HepG2 (cell line): ENCODE results near the gene PRKCB. TPM values are rescaled to one million over a fixed set of nuclear protein-coding genes. Genes with fewer than 3 reads are reported as not detected.

Experiments used
- ATAC-seq: fragments of 200-7000 bp; cut with Tn5 transposase; 3 replicates; pipeline ENCODE4 v1.9.1; 2020; ENCODE audit warnings: mild to moderate bottlenecking, moderate library complexity
- BruUV-seq: library from RNA; stranded (reverse); fragments of 400-500 nt; replicated peaks from 2 replicates; lab custom pipeline; 2021; lab: Mats Ljungman, UMichigan
- CTCF ChIA-PET: fragments of 300-600 bp; formaldehyde crosslinking; extraction: SDS; loops from one replicate; lab custom pipeline; 2021; ENCODE audit warnings: low total read pairs, inconsistent platforms, low intra/inter-chr PET ratio; lab: Yijun Ruan, JAX
- POLR2A ChIA-PET: fragments of 350-600 bp; sonication (Branson Sonifier 250); formaldehyde crosslinking; loops from one replicate; lab custom pipeline; 2020; ENCODE audit warnings: antibody characterized with exemption, inconsistent platforms; lab: Yijun Ruan, JAX
- DNase-seq: peaks from one replicate; pipeline ENCODE4 v3.0.0-alpha.2; 2015; ENCODE audit warnings: low spot score
- FAIRE-seq: peaks from 3 replicates; lab custom pipeline; 2011; peaks lifted over from hg19 to GRCh38; lab: Jason Lieb, UNC
- H2AFZ ChIP-seq: one replicate; pipeline ENCODE4 v1.6.1; 2011; ENCODE audit warnings: low read length, inconsistent platforms
- H3K27ac ChIP-seq: fragments of 300-600 bp; 3 replicates; pipeline ENCODE4 v1.8.0; 2011; ENCODE audit warnings: mixed run types, mild to moderate bottlenecking, mixed read lengths, low read length, inconsistent platforms; ENCODE audit not compliant: insufficient read depth; ENCODE audit errors: extremely low read length
- H3K27me3 ChIP-seq, 2 experiments: fragments of 200-600 bp in 1 of 2; 2 replicates in 1 of 2; 3 replicates in 1 of 2; pipeline versions ENCODE4 v1.6.0 to v1.8.0; 2011; ENCODE audit warnings: low read length in 2 of 2, mild to moderate bottlenecking in 2 of 2, moderate library complexity in 2 of 2, inconsistent platforms in 1 of 2; ENCODE audit not compliant: insufficient read depth in 2 of 2, control insufficient read depth in 1 of 2
- H3K36me3 ChIP-seq, 2 experiments: fragments of 200-600 bp in 1 of 2; replicated peaks in 1 of 2; 2 replicates in 1 of 2; 3 replicates in 1 of 2; pipeline versions ENCODE4 v1.5.1 to v1.8.0; 2011; ENCODE audit warnings: low read length in 2 of 2, inconsistent platforms in 1 of 2; ENCODE audit not compliant: insufficient read depth in 2 of 2, control insufficient read depth in 1 of 2
- H3K4me1 ChIP-seq: 2 replicates; pipeline ENCODE4 v1.5.1; 2012; ENCODE audit warnings: low read length, inconsistent platforms; ENCODE audit not compliant: insufficient read depth
- H3K4me2 ChIP-seq: 2 replicates; pipeline ENCODE4 v1.6.0; 2011; ENCODE audit warnings: low read depth, low read length, inconsistent platforms
- H3K4me3 ChIP-seq, 3 experiments: fragments of 200-600 bp in 1 of 3; sonication (generic), shearing (Covaris generic) in 1 of 3; replicated peaks in 1 of 3; 2 replicates each; pipeline ENCODE4 v1.5.1; 2011 to 2016; ENCODE audit warnings: low read length in 3 of 3, inconsistent platforms in 2 of 3, low read depth in 2 of 3, mild to moderate bottlenecking in 2 of 3, control low read depth in 1 of 3, mixed read lengths in 1 of 3; ENCODE audit not compliant: insufficient read depth in 1 of 3
- H3K79me2 ChIP-seq: one replicate; pipeline ENCODE4 v1.6.1; 2011; ENCODE audit warnings: low read length, inconsistent platforms; ENCODE audit not compliant: insufficient read depth
- H3K9ac ChIP-seq: 2 replicates; pipeline ENCODE4 v1.6.0; 2011; ENCODE audit warnings: mild to moderate bottlenecking, low read depth, low read length, inconsistent platforms; ENCODE audit not compliant: insufficient read depth
- H3K9me3 ChIP-seq: 2 replicates; pipeline ENCODE4 v1.5.1; 2012; ENCODE audit warnings: mild to moderate bottlenecking, low read length
- H4K20me1 ChIP-seq: 2 replicates; pipeline ENCODE4 v1.6.0; 2011; ENCODE audit warnings: inconsistent platforms, mild to moderate bottlenecking, low read length, moderate library complexity; ENCODE audit not compliant: insufficient read depth
- ARNT2 ChIP-seq: sonication (generic); formaldehyde crosslinking; IDR thresholded peaks from 2 replicates; pipeline ENCODE4 v1.8.0; 2022; ENCODE audit warnings: mild to moderate bottlenecking, low read depth, missing genetic modification reagents, moderate library complexity
- CBX5 ChIP-seq: sonication (generic); formaldehyde crosslinking; IDR thresholded peaks from 2 replicates; pipeline ENCODE4 v1.4.0; 2020; ENCODE audit warnings: missing genetic modification reagents, borderline replicate concordance
- HMG20B ChIP-seq: conservative IDR thresholded peaks from 2 replicates; pipeline ENCODE4 v1.6.1; 2016; ENCODE audit warnings: missing genetic modification reagents, missing compliant biosample characterization
- HOXA7 ChIP-seq: sonication (generic); formaldehyde crosslinking; IDR thresholded peaks from 2 replicates; pipeline ENCODE4 v1.8.1; 2022; ENCODE audit warnings: mild to moderate bottlenecking, missing genetic modification reagents, moderate library complexity
- KDM4B ChIP-seq: sonication (generic); formaldehyde crosslinking; IDR thresholded peaks from 2 replicates; pipeline ENCODE4 v1.4.0; 2020; ENCODE audit warnings: missing genetic modification reagents
- MED8 ChIP-seq: sonication (generic); formaldehyde crosslinking; IDR thresholded peaks from 2 replicates; pipeline ENCODE4 v1.8.1; 2023; ENCODE audit warnings: mild to moderate bottlenecking, missing genetic modification reagents; ENCODE audit not compliant: insufficient replicate concordance
- SNRNP70 ChIP-seq: fragments of 200-400 bp; formaldehyde crosslinking; IDR thresholded peaks from 2 replicates; pipeline ENCODE4 v1.6.1; 2017; ENCODE audit warnings: mild to moderate bottlenecking, low read depth, low read length, moderate library complexity
- ZFP62 ChIP-seq: sonication (generic); formaldehyde crosslinking; IDR thresholded peaks from 2 replicates; pipeline ENCODE4 v1.4.0; 2020; ENCODE audit warnings: missing genetic modification reagents
- ZNF550 ChIP-seq: sonication (generic); formaldehyde crosslinking; IDR thresholded peaks from 2 replicates; pipeline ENCODE4 v1.4.0; 2020; ENCODE audit warnings: mild to moderate bottlenecking, missing genetic modification reagents, borderline replicate concordance
- ZNF746 ChIP-seq: sonication (generic); formaldehyde crosslinking; IDR thresholded peaks from 2 replicates; pipeline ENCODE4 v1.8.0; 2022; ENCODE audit warnings: mild to moderate bottlenecking, missing genetic modification reagents
- ZNF841 ChIP-seq: sonication (generic); formaldehyde crosslinking; IDR thresholded peaks from 2 replicates; pipeline ENCODE4 v1.8.1; 2023; ENCODE audit warnings: missing genetic modification reagents, borderline replicate concordance
- WGBS: methylation state at CpG from one replicate; pipeline ENCODE4 v1.1.6; 2017; ENCODE audit warnings: low lambda C conversion rate; 5-methylcytosine and 5-hydroxymethylcytosine counted together
- in situ Hi-C: cut with HindIII; loops from 2 replicates; pipeline ENCODE4 v1.10.0; 2017; ENCODE audit warnings: low pct_unique_long_range_greater_than_20kb; ENCODE audit not compliant: extremely low pct_ligation_motif_present
- intact Hi-C: fragments of 100-400 bp; cut with micrococcal nuclease; formaldehyde crosslinking; loops from one replicate; pipeline ENCODE4 v1.10.0; 2022; ENCODE audit not compliant: unreplicated experiment
- polyA plus RNA-seq, 8 experiments: library from polyadenylated mRNA; depleted of rRNA in 3 of 8; stranded (reverse) in 7 of 8; unstranded in 1 of 8; fragments of >200 nt; fragmentation: Illumina TruSeq in 4 of 8; extraction: Trizol in 4 of 8; gene quantifications; 2 replicates each; pipeline versions ENCODE4 v1.2.1 to v1.2.3, GENCODE V29; 2011 to 2016; ENCODE audit warnings: low read depth in 4 of 8, missing spikeins in 1 of 8, mixed read lengths in 1 of 8; ENCODE audit not compliant: insufficient read depth in 1 of 8
- total RNA-seq, 5 experiments: library from RNA; depleted of rRNA; stranded (reverse); fragments of >200 nt; fragmentation: Illumina TruSeq; extraction: Trizol; gene quantifications; 2 replicates each; pipeline ENCODE4 v1.2.3, GENCODE V29; 2016; ENCODE audit warnings: low read depth in 1 of 5
- TF ChIP-seq, protein P1 (sequence below): IDR thresholded peaks from 2 replicates; pipeline ENCODE4 v1.6.1; 2016; ENCODE audit warnings: mild to moderate bottlenecking
- TF ChIP-seq, protein P2 (sequence below): fragments of 450-650 bp; IDR thresholded peaks from 2 replicates; pipeline ENCODE4 v1.6.1; 2017
- TF ChIP-seq, protein P3 (sequence below), 2 experiments: sonication (generic) in 1 of 2; formaldehyde crosslinking in 1 of 2; IDR thresholded peaks; 2 replicates each; pipeline versions ENCODE4 v1.5.1 to v1.6.1; 2011 to 2020; ENCODE audit warnings: borderline replicate concordance in 1 of 2, low read depth in 1 of 2, low read length in 1 of 2, mild to moderate bottlenecking in 1 of 2, missing genetic modification reagents in 1 of 2, moderate library complexity in 1 of 2
- TF ChIP-seq, protein P4 (sequence below): sonication (generic); formaldehyde crosslinking; conservative IDR thresholded peaks from 2 replicates; pipeline ENCODE4 v1.8.1; 2023; ENCODE audit warnings: missing genetic modification reagents
- TF ChIP-seq, protein P5 (sequence below): sonication (generic); IDR thresholded peaks from 2 replicates; pipeline ENCODE4 v1.6.1; 2016; ENCODE audit warnings: low read depth, borderline replicate concordance

Gene PRKCB
- total and polyA plus RNA-seq, 2 of the 13 experiments (the other 11 are each of a cell fraction or from before 2014, with no cell fraction given), result 0.01 TPM; not detected in 1

DNA sequence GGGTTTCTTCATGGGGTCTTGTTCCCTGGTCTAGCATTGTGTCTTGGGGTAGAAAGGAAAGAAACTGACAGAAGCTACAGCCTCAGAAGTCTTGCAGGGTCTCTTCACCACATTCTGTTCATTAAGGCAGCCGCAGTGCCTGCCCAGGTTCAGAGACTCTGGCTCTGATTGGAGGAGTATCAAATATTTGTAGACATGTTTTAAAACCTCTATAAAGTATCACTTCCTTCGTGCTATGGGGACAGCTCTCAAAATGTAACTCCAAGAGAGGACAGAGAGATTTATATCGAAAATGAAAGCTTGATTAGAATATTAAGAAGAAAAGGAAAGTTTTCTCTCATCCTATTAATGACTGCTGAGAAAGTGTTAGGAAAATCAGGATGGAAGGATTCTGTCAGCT is 313.3 kb downstream of the PRKCB start:
- no peak for ATAC-seq
- no peak for FAIRE-seq
- intact Hi-C loops (no loop called here), in situ Hi-C loops (no loop called here)
- no peaks in the 10 kb centered on the region for H3K79me2 ChIP-seq
- POLR2A ChIA-PET, result no interaction called here
- no peaks in the 10 kb centered on the region for H4K20me1 ChIP-seq
- no peaks in the 10 kb centered on the region for H3K36me3 ChIP-seq
- H3K4me1 ChIP-seq, result no peaks in the 10 kb centered on the region
- no TSS peak for BruUV-seq
- H3K27me3 ChIP-seq, result peaks cover 2 to 10% of the 10 kb centered on the region in 2 experiments; a peak in 3 of 5 replicates
- CTCF ChIA-PET, result no interaction called here
- no peaks in the 10 kb centered on the region for H3K9me3 ChIP-seq
- H3K9ac ChIP-seq, result no peak overlapping the region
- no peak overlapping the region for H2AFZ ChIP-seq
- TF ChIP-seq ZNF841, result no peak
- TF ChIP-seq MED8 (CRISPR knock-in tag), result no peak
- TF ChIP-seq, protein P1, sequence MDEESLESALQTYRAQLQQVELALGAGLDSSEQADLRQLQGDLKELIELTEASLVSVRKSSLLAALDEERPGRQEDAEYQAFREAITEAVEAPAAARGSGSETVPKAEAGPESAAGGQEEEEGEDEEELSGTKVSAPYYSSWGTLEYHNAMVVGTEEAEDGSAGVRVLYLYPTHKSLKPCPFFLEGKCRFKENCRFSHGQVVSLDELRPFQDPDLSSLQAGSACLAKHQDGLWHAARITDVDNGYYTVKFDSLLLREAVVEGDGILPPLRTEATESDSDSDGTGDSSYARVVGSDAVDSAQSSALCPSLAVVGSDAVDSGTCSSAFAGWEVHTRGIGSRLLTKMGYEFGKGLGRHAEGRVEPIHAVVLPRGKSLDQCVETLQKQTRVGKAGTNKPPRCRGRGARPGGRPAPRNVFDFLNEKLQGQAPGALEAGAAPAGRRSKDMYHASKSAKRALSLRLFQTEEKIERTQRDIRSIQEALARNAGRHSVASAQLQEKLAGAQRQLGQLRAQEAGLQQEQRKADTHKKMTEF (CRISPR knock-in tag), result no peak
- no peak for TF ChIP-seq CBX5 (CRISPR knock-in tag)
- TF ChIP-seq, protein P2, sequence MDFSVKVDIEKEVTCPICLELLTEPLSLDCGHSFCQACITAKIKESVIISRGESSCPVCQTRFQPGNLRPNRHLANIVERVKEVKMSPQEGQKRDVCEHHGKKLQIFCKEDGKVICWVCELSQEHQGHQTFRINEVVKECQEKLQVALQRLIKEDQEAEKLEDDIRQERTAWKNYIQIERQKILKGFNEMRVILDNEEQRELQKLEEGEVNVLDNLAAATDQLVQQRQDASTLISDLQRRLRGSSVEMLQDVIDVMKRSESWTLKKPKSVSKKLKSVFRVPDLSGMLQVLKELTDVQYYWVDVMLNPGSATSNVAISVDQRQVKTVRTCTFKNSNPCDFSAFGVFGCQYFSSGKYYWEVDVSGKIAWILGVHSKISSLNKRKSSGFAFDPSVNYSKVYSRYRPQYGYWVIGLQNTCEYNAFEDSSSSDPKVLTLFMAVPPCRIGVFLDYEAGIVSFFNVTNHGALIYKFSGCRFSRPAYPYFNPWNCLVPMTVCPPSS, result no peak
- TF ChIP-seq, protein P3, sequence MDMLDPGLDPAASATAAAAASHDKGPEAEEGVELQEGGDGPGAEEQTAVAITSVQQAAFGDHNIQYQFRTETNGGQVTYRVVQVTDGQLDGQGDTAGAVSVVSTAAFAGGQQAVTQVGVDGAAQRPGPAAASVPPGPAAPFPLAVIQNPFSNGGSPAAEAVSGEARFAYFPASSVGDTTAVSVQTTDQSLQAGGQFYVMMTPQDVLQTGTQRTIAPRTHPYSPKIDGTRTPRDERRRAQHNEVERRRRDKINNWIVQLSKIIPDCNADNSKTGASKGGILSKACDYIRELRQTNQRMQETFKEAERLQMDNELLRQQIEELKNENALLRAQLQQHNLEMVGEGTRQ (IDR thresholded peaks at IDR 0.05; ENCODE audit: low read depth, low read length), result no peak
- TF ChIP-seq, protein P3 (CRISPR knock-in tag; IDR thresholded peaks at IDR 0.05; ENCODE audit: borderline replicate concordance), result no peak
- TF ChIP-seq HMG20B (CRISPR knock-in tag), result no peak
- no peak for TF ChIP-seq HOXA7 (CRISPR knock-in tag)
- TF ChIP-seq KDM4B, result no peak
- TF ChIP-seq ZFP62, result no peak
- no peak for TF ChIP-seq ZNF746 (CRISPR knock-in tag)
- TF ChIP-seq, protein P4, sequence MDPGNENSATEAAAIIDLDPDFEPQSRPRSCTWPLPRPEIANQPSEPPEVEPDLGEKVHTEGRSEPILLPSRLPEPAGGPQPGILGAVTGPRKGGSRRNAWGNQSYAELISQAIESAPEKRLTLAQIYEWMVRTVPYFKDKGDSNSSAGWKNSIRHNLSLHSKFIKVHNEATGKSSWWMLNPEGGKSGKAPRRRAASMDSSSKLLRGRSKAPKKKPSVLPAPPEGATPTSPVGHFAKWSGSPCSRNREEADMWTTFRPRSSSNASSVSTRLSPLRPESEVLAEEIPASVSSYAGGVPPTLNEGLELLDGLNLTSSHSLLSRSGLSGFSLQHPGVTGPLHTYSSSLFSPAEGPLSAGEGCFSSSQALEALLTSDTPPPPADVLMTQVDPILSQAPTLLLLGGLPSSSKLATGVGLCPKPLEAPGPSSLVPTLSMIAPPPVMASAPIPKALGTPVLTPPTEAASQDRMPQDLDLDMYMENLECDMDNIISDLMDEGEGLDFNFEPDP (CRISPR knock-in tag), result no peak
- TF ChIP-seq ZNF550, result no peak
- TF ChIP-seq, protein P5, sequence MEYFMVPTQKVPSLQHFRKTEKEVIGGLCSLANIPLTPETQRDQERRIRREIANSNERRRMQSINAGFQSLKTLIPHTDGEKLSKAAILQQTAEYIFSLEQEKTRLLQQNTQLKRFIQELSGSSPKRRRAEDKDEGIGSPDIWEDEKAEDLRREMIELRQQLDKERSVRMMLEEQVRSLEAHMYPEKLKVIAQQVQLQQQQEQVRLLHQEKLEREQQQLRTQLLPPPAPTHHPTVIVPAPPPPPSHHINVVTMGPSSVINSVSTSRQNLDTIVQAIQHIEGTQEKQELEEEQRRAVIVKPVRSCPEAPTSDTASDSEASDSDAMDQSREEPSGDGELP, result no peak
- TF ChIP-seq ARNT2 (CRISPR knock-in tag), result no peak
- no peak for TF ChIP-seq SNRNP70
- no peak overlapping the region for H3K27ac ChIP-seq
- DNase-seq, result no peak
- WGBS, result 0% methylated on average over 3 of the region's 3 CpGs
- no peak overlapping the region for H3K4me2 ChIP-seq
- H3K4me3 ChIP-seq, result no peak overlapping the region
